TTC549 (cell line): Measurements from ENCODE around the gene GPER1.

Experiments used
- FAIRE-seq: peaks from 2 replicates; lab custom pipeline; 2012; peaks lifted over from hg19 to GRCh38; lab: Jason Lieb, UNC

The GPER1 gene

DNA sequence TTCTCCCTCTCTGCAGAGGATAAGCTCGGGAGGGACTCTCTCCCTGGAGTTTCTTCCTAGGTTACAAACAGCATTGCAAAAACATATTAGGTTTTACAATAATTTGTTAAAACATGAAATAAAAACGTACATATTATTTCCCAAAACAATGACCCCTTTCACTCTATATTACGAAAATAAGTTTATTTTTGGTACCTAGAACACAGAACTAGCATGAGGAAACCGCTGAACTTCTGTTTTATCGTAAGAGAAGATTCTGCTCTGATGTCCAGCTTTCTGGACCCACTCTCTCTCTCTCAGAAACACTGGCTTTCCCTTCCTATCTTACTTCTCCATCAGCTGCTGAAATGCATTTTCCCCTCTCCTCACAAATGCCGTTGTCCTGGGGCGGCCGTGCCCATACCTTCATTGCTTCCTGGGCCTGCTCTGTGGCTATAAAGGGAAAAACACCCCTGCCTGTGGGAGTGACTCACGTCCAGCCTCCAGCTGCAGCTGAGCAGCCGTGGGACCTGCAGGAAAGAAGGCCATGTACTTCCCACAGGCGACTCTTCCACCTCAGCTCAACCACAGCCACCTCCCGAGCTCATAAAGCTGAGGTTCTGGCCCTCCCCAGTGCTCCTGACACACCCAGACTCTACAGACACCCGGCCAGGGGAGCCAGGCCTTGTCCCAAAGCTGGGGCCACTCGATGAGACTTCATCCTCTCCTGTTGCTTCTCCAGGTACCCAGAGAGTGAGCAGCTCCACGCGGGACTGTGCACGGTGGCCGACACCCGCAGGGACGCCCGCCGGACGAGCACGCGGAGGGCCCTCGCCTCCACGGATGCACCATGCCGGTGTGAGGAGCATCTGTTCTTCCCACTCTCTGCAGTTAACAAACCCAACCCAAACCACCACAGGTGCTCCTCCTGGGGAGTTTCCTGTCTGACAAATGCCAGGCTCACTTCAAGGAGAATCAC lies 3.1 kb downstream of the GPER1 start:
- no peak for FAIRE-seq

DNA sequence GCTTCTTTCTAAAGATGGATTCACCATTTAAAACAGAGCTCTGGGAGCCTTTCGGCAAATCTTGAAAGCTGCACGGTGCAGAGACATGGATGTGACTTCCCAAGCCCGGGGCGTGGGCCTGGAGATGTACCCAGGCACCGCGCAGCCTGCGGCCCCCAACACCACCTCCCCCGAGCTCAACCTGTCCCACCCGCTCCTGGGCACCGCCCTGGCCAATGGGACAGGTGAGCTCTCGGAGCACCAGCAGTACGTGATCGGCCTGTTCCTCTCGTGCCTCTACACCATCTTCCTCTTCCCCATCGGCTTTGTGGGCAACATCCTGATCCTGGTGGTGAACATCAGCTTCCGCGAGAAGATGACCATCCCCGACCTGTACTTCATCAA lies 3.7 kb downstream of the GPER1 start:
- no peak for FAIRE-seq

DNA sequence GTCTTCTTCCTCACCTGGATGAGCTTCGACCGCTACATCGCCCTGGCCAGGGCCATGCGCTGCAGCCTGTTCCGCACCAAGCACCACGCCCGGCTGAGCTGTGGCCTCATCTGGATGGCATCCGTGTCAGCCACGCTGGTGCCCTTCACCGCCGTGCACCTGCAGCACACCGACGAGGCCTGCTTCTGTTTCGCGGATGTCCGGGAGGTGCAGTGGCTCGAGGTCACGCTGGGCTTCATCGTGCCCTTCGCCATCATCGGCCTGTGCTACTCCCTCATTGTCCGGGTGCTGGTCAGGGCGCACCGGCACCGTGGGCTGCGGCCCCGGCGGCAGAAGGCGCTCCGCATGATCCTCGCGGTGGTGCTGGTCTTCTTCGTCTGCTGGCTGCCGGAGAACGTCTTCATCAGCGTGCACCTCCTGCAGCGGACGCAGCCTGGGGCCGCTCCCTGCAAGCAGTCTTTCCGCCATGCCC lies 4.3 kb downstream of the GPER1 start:
- FAIRE-seq, result no peak

DNA sequence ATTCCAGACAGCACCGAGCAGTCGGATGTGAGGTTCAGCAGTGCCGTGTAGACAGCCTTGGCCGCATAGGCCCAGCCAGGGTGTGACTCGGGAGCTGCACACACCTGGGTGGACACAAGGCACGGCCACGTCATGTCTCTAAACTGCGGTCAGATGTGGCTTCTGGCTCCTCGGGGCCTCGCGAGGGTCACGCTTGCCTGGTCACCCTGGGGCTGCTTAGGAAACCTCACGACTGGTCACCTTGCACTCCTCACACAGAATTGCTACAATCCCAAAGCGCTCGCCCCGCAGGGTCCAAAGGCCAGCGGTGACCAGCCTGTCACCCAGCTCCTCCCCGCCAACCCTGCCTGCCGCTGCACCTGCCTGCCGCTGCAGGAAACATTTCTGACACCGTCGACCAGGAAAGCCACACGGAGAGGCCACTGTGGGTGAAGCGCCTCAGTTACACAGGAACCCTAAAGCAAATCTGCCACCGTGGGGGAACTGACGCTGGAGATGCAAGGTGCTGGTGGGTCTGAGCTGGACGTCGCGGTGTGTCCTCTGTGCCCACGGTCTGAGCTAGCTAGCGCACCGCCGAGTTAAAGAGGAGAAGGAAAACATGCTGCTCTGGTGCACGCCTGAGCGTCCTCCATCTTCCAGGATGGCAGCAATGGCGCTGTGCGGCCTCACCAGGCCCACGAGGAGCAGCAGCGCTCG lies 5.0 kb downstream of the GPER1 start:
- FAIRE-seq, result no peak

DNA sequence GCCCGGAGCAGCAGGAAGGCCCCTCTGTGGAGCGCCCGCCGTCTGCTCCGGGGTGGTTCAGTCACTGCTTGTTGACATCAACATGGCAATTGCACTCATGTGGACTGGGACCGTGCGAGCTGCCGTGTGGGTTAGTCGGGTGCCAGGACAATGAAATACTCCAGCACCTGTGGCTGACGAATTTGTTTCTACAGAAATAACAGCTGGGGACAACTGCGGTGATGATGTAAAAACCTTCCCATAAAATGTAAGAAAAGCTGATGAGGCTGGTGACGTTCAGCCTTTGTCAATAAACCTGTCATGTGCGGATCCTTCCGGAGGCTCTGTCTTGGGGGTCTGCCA lies 5.6 kb downstream of the GPER1 start:
- no peak for FAIRE-seq

DNA sequence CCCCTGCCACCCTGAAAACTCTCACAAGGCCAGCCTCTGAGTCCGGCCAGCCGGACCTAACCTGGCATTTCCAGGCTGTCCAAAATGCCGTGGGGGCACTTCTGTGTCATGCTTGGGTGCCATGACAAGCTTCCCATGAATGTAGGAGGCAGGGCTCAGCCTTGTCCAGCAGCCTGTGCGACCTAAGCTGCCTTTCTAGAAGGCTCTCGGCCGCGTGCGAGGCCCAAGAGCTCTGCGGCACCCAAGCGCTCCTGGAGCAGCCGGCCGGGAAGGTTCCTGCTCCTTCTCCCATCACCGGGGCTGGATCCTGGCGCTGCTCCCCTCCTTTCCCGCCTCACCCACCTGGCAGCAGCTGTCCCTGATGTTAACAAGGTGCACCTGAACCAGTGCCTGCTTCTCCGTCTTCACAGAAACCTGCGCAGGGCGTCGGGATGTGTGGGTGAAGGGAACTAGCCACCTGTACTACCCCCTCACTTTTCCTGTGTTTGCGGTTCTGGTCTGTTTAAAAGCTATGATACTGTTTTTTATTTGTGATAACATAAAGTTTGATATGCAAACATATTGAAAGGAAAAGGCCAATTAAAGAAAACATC lies 6.1 kb downstream of the GPER1 start:
- FAIRE-seq, result no peak

DNA sequence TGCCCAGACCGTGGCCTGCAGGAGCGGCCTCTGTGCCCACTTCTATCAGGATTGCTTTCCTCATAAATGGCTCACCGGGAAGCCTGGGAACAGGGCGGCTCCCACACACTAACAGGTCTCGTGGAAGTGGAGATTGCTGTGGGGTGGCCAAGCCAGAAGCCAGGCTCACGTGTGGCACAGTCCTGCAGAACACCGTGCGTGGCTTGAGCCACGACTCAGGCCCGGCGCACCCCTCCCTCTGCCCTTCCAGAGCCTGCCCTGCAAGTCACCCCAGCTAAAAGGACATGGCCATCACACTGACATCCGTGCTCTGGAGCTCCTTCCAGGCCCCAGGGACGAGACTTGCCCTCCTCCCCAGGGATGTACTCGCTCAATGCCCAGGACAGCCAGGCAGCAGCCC lies 7.0 kb downstream of the GPER1 start:
- FAIRE-seq, result no peak

DNA sequence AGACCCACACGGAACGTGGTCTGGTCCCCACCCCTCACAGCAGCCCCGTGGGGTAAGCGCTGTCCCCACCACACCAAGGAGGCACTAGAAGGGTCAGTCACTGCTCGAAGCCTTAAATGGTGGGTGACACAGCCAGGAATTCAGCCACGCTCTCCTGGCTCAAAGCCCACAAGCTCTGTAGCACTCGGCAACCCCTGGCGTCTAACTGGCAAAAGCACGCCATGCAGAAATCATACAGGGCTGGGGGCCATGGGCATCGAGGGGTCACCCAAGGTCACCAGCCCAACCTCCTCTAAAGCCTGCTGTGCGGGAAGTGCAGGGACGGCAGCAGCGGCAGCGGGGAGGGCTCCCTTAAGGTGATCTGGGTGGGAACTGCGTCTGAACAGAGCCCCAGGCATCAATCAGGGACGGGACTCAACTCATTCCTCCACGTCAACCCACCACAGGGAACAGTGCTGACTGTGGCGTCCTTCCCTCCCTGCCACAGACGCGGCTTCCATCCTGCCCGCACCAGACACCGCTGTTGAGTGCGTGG lies 7.8 kb downstream of the GPER1 start:
- FAIRE-seq, result no peak

DNA sequence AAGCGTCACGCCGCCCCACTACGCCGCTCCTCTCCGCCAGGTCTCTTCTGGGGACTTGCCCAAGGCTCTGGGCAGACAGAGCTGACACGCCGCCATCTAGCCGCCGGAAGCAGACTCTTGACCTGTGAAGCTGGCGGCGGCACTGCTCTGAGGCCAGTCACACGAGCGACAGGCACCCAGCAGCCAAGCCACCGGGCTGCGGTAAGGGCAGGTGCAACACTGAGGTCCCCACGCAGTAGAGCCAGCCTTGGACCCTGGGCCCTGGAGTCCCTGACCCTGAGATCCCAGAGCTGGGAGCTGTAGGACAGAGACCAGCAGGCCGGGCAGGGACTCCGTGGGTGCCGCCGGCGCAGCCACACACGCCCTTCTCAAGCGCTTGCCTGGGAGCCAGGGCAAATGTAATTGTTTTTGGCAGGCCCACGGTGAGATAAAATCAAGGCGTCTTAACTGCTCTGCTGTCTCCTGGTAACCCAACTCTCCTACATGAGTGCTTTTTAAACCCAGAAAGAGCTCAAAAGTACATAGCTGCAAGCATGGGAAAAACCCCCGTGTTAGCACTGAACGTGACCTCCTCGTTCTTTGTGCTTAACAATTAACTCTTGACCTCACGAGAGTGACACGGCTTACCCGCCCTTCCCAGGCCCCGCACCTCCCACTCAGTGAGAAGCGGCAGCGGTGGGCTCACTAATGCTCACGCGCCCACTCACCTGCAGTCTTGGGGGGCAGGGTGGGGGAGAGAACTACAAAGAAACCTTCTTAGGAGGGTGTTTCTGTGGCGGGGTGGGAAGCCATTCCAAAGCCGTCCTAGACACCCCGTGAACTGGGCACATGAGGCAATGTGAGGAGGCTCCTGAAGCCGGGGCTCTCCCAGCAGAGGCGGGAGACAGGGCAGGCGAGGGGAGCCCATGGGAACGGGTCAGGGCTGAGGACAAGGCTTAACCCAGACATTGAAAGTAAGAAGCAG lies 8.5 kb downstream of the GPER1 start:
- no peak for FAIRE-seq

DNA sequence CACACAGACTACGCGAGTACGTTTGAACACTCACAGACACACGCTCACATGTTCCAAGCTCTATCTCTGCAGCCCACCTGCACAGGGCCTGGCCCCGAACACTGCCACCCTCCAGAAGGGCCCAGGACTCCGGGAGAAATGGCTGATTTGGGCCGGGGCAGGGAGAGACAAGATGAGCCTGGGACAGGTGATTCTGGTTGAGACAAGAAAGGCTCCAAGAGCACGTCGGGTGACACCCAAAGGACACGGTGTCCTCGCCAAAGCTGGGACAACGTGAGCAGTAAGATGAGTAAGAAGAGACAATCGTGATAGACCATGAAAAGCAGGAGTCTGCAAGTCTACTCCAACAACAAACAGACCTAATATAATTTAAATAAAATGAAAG lies 9.2 kb downstream of the GPER1 start:
- FAIRE-seq, result no peak

DNA sequence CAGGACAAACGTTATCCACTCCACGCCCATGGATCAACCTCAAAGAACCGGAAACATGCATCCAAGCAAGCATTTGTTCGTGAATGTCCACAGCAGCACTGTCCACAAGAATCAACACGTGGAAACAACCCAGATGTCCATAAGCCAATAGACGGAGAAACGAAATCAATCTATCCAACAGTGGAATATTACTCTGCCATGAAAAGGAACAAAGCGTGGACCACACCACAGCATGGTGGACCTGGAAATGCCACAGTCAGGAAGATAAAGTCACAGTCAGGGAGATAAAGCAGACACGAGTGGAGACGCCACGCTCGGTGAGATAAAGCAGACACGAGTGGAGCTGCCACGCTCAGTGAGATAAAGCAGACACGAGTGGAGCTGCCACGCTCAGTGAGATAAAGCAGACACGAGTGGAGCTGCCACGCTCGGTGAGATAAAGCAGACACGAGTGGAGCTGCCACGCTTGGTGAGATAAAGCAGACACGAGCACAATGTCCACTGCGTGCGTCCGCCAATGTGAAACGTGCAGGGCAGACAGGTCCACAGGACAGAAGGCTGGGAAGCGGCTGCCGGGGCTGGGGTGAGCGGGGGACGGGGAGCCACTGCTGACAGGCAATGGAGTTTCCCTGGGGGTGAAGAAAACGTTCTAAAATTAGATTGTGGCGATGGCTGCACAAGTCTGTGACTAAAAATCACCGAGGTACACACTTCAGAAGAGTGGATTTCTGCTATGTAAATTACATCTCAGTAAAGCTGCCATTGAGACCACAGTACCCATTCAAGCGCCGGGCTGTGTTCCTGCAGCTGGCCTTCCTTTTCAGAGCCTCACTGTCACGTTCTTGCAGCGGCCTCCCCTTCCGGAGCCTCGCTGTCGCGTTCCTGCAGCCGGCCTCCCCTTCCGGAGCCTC lies 10.6 kb downstream of the GPER1 start:
- no peak for FAIRE-seq

DNA sequence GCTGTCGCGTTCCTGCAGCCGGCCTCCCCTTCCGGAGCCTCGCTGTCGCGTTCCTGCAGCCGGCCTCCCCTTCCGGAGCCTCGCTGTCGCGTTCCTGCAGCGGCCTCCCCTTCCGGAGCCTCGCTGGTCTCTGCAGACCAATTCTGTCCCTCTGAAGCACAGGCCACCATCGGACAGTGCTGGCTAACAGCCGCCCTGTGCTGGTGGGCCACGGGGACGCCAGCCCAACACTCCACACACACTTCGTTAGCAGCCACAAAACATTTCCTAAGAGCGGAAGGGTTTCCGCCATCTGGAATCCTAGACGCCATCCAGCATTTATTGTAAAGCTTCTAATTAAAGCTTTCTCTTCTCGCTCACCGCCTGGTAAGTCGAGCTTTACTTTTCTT lies 11.2 kb downstream of the GPER1 start:
- FAIRE-seq, result no peak

DNA sequence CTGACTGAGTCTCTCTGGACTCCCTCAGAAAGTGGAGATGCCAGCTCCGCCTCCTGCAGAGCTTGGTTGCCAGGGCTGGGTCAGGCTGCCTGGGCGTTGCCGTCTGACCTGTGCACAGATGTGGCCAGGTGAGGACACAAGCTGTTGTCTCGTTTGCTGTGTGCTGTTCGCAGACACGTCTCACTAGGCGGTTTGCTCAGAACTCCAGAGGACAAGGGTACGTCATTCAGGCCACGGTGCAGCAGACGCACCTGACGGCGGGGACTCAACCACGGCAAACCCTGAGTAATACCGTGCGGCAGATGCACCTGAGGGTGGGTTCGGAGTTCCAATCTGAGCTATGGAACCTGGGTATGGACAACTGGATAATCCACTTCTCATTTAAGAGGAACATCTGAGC lies 11.7 kb downstream of the GPER1 start:
- FAIRE-seq, result no peak

DNA sequence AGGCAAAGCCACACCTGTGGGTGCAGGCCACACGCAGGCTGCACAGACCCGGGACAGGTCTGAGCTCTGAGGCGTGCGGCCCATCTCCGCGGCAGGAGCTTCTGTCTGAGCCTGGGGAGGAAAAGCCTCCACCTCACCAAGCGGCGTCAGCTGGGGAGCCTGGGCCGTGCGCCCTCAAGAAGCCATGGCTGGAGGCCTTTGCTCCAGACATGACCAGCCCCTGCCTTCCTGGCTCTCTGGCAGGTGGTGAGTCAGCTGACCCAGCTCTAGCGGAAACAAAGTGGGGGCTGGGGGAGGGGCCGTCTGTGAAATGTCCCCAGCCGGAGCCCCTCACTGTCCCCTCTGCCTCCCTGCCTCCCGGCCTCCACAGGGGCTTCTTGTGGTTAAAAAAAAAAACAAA lies 12.5 kb downstream of the GPER1 start:
- FAIRE-seq, result no peak

DNA sequence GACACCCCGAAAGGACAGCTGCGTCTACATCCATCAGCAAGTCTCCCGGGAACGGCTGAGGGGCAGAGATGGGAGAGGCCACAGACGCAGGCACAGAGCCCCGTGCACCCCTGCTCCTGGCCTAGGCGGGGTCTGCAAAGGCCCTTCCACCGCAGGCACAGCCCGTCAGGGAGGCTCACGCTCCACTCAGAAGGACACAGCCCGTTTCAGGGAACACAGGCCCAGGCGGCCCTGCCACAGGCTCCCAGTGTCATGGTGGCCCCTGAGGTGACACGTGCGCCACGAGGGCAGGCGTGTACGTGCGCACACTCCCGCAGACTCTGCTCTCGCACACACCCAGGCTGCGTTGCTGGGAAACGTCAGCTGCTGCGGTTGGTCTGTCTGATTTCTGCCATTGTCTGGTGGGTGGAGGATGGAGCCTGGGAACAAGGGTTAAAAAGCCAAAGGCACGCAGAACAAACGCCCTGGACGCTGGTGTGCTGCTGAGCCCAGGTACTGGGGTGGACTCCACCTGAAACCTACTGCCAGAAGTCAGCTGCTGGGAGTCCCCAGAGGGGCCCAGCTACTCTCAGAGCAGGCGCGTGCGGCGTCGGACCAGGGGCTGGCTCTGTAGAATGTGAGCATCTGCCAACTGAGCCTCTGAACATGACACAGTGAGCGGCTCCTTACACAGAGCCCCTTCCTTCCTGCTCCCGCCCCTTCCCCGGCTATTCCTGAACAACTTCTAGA lies 13.1 kb downstream of the GPER1 start:
- FAIRE-seq, result no peak

DNA sequence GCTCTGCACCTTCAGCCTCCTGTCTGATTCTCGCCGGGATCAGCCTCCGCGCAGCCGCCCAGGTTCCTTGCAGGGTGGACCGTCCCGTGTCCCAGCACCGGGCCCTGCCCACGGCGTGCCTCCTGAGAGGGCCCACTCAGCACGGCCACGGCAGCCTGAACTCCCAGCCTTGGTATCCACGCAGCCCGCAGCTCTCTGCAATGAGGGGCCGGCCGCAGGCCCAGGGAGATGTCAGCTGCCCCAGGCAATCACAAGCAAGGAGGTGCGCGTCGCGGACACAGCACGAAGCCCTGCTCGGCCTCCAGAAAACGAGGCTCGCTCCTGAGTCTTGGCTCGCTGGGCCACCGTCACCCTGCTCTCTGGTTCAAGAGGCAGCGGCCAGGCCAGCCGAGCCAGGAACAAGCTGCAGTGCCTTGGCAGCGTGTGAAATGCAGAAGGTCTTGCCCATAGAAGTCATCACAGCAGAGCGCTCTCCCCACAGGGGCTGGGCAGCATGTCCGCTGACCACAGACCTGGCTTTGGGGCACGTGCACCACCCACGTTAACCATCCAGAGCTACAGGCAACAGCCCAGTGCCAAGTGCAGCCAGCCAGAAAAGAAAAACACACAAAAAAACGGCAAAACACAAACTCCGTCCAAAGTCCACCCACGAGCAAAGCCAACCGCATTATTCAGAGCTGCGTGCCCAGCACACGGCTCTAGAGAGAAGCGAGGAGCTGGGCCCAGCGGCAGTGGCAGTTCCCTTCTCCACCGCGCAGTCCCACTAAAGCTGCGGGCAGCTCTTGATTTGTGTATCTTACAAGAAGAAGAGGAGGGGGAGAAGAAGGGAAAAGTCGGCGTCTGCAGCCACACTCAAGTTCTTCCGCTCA lies 13.9 kb downstream of the GPER1 start:
- no peak for FAIRE-seq

DNA sequence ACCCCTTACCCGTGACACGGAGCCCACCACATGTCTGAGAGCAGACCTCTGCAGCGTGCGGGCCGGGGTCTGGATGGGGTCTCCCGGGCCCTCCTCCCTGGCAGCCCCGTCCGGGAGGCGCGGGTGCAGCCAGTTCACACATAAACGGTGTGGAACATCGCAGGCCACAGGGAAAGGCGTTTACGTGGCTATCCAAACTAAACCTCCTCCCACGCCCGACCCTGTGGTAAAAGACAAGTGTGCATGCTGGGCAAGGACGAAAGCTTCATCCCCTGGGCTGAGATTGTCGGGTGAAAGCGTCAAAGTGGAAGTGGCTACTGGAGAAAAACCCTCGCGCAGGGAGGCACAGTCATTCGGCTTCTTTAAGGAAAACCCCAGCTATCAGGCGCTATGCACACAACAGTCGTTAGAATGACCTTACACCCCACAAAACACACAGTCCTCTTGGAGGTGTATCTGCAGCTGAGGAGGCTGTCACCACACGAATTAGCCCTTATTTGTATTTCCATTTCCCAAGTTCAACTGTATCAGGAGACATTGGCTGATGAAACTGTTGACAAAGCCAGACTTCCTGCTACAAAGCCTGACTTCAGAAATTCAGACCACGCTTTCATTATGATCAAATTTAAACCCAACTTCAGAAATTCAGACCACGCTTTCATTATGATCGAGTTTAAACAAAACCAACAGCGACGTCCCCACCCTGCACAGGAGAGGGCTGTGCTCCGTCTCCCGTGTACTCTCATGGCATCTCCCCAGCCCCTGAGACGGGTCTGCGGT lies 15.3 kb downstream of the GPER1 start:
- no peak for FAIRE-seq

DNA sequence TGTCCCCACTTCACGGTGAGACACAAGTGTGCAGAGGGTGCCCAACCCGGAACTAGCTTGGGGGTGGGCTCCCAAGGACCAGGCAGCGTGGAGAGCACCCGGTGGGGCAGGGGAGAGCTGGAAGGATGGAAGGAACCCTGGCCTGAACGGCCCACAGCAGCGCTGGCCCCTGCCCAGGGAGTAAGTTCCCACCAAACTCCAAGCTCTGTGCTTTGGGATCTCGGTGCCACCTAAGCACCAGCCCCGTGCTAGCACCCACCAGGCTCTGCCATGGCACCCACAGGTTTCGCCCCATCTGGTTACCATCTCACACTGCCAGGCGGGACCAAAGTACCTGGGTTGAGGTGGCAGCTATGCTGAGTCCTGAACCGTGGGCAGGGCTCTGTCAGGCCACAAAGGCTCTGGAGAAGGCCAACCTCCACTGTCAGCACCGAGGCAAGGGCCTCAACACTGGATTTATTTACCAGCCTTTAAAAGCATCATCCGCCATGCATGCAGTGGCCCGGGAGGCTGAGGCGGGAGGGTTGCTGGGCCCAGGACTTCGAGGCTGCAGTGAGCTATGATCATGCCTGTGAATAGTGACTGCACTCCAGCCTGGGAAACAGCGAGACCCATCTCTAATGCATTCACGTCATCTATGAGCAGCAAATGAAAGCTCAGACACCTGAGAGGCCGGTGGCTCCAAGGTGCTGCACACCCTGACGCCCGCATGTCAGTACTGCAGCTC lies 16.0 kb downstream of the GPER1 start:
- FAIRE-seq, result no peak
